NT2/D1 (cell line): ENCODE measurements around the gene CAMK2D.

Experiments used
- DNase-seq: peaks from one replicate; pipeline ENCODE4 v3.0.0-alpha.2; 2011; ENCODE audit warnings: low read depth, low spot score
- H3K27me3 ChIP-seq: 2 replicates; pipeline ENCODE4 v1.6.0; 2011; ENCODE audit warnings: mild to moderate bottlenecking; ENCODE audit not compliant: insufficient read length, insufficient read depth
- H3K36me3 ChIP-seq: 2 replicates; pipeline ENCODE4 v1.6.1; 2011; ENCODE audit warnings: mild to moderate bottlenecking, low read length, mixed read lengths; ENCODE audit not compliant: insufficient read depth, insufficient read length
- H3K4me1 ChIP-seq: 2 replicates; pipeline ENCODE4 v1.5.1; 2011; ENCODE audit not compliant: insufficient read depth, insufficient read length
- H3K4me3 ChIP-seq: 2 replicates; pipeline ENCODE4 v1.5.1; 2011; ENCODE audit warnings: low read depth; ENCODE audit not compliant: insufficient read length
- H3K9ac ChIP-seq: 2 replicates; pipeline ENCODE4 v1.6.0; 2011; ENCODE audit warnings: low read depth; ENCODE audit not compliant: insufficient read length
- H3K9me3 ChIP-seq: 2 replicates; pipeline ENCODE4 v1.5.1; 2011; ENCODE audit warnings: mild to moderate bottlenecking, low read length; ENCODE audit not compliant: insufficient read depth
- SUZ12 ChIP-seq: IDR thresholded peaks from 2 replicates; pipeline ENCODE4 v1.6.1; 2011; ENCODE audit not compliant: insufficient read length, insufficient read depth; ENCODE audit errors: extremely low read depth
- YY1 ChIP-seq: IDR thresholded peaks from 2 replicates; pipeline ENCODE4 v1.6.1; 2011; ENCODE audit not compliant: insufficient read length, insufficient read depth
- ZNF274 ChIP-seq: IDR thresholded peaks from 2 replicates; pipeline ENCODE4 v1.6.1; 2011; ENCODE audit warnings: mild to moderate bottlenecking, low read depth, low read length

The CAMK2D gene

DNA sequence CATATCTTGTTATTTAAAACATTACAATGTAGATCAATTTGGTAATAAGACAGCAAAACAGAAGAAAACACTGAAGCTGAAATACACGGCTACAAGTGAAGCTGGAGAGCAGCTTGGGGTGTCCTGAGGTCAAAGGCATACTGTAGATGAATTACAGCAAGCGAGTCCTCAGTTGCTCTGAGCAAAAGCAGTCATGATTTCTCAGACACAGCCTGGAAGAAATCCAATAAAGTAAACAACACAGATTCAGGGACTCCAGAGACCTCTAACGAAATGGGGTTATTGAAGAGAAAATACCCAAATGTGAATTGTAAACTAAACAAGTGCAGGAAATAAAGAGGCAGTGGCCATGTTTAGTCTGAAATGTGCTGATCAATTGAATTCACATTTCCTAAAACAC lies 324.4 kb downstream of the CAMK2D start:
- H3K9me3 ChIP-seq = peaks cover 6% of the 10 kb centered on the region; the same call in 1 of the 2 replicates
- H3K4me1 ChIP-seq = no peaks in the 10 kb centered on the region
- no peak overlapping the region for H3K4me3 ChIP-seq
- H3K27me3 ChIP-seq = no peaks in the 10 kb centered on the region
- no peak for DNase-seq
- no peak overlapping the region for H3K9ac ChIP-seq
- TF ChIP-seq YY1 (no peak), ZNF274 (no peak), SUZ12 (no peak)
- H3K36me3 ChIP-seq = no peaks in the 10 kb centered on the region

DNA sequence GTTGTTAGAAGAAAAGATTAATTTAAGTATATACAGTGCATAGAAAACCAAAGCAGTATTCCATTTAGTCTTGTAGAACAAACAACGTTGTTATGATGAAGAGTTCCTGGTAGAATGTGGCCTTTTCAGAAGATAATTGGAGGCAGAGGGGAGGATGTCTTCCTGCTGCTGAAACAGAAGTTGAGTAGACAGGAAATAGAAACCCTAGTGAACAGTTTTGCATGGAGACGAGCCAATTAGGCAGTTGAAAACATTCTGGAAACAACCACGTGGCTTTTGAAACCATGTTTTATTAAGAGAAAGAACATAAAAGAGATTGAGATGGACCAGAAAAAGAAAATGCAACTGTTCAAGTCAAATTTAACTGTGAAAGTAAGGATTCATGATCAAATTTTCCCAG lies 325.2 kb downstream of the CAMK2D start:
- no peaks in the 10 kb centered on the region for H3K27me3 ChIP-seq
- no peaks in the 10 kb centered on the region for H3K4me1 ChIP-seq
- peaks cover 9% of the 10 kb centered on the region; the same call in 1 of the 2 replicates for H3K9me3 ChIP-seq
- H3K9ac ChIP-seq = no peak overlapping the region
- DNase-seq = no peak
- no peak overlapping the region for H3K4me3 ChIP-seq
- no peaks in the 10 kb centered on the region for H3K36me3 ChIP-seq
- TF ChIP-seq ZNF274 = no peak

DNA sequence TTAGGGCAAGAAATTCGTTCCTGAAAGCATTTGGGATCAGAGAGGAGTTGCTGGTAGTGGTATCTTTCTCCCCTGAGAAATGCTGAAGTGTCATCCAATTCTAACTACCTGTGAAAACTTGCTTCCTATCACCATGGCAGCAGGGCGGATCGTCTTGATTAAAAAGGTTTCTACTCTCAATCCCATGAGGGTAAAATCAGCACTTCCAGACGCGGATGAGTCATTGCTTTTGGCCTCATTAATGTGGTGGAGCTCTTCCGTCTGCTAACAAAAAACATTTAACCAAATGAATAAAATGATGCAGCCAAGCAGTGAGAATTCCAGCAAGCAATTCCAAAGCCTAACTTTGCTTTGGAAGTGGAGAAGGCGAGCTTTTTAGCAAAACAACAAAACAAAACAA lies 325.6 kb downstream of the CAMK2D start:
- DNase-seq = no peak
- peaks cover 14% of the 10 kb centered on the region; the same call in 1 of the 2 replicates for H3K9me3 ChIP-seq
- H3K4me1 ChIP-seq = no peaks in the 10 kb centered on the region
- TF ChIP-seq SUZ12 (no peak), YY1 (no peak), ZNF274 (no peak)
- H3K27me3 ChIP-seq = no peaks in the 10 kb centered on the region
- no peak overlapping the region for H3K4me3 ChIP-seq
- no peaks in the 10 kb centered on the region for H3K36me3 ChIP-seq
- H3K9ac ChIP-seq = no peak overlapping the region

DNA sequence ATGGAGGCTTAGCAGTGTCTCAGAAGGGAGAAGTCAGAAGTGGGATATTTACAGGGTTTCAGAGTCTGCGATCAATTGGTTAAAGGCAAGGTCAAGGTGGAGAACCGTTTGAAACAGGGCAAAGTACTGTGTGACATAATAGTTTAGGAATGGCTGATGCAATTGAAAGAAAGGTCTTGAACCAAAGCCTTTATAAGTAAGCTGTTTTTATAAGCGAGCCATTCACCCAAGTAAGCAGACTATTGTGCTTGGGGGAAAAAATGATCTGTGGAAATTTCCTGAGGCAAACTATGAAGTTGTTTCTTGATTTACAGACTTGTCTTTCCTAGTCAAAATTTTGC lies 327.3 kb downstream of the CAMK2D start:
- Histone ChIP-seq H3K4me3 (no peak overlapping the region), H3K36me3 (no peaks in the 10 kb centered on the region), H3K4me1 (no peaks in the 10 kb centered on the region), H3K9me3 (peaks cover 20% of the 10 kb centered on the region; the same call in 1 of the 2 replicates), H3K9ac (no peak overlapping the region), H3K27me3 (no peaks in the 10 kb centered on the region)
- DNase-seq = no peak
- TF ChIP-seq YY1 (no peak), SUZ12 (no peak), ZNF274 (no peak)

DNA sequence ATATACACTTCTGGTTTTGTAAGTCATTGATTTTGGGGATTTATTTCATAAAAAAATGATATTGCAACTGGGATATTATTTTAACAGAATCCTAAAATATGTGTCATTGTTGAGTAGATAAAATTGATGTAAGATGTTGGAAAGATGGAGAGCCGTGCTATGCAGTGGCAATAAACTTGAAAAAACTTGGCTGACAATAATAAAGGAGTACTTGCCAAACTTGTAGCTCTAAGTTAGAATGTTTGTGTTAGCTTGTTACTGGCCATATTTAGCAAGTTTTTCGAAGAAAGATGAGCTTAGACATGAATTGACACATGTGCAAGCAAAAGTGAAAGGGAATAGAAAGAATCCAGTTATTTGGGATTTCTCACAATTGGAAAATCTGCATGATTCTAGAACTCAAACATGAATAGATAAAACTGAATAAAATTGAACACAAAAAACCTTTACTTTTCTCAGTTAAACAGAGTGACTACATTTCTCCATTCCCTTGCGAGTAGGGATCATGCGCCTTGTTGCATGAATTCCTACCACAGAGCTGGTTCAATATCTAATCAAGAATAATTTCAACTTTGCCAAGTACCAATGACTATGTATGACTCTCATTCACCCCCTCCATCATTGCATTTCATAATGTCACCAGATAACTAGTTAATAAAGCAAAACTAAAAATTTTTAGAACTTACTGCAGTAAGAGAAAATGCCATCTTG lies 327.8 kb downstream of the CAMK2D start:
- H3K36me3 ChIP-seq = no peaks in the 10 kb centered on the region
- no peak overlapping the region for H3K9ac ChIP-seq
- H3K4me3 ChIP-seq = no peak overlapping the region
- TF ChIP-seq SUZ12 (no peak), ZNF274 (no peak)
- no peak for DNase-seq
- no peaks in the 10 kb centered on the region for H3K4me1 ChIP-seq
- no peaks in the 10 kb centered on the region for H3K27me3 ChIP-seq
- H3K9me3 ChIP-seq = peaks cover 20% of the 10 kb centered on the region; the same call in 1 of the 2 replicates

DNA sequence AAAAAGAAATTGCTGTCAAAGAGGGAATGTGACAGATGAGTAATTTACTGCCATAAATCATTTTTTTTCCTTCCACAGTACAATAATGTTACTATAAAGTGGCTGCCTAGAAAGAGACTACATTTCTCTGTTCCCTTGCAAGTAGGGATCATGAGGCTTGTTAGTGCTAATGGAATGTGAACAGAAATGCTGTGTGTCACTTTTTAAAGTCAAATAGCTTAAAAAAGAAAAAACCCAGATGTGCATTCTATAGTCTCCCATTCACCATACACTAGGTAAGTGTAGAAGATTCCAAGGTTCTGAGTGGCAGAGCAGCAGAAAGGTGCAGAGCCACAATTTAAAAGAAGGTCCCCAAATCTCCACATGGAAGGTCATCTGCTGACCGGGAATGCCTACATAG lies 328.4 kb downstream of the CAMK2D start:
- H3K9ac ChIP-seq = no peak overlapping the region

DNA sequence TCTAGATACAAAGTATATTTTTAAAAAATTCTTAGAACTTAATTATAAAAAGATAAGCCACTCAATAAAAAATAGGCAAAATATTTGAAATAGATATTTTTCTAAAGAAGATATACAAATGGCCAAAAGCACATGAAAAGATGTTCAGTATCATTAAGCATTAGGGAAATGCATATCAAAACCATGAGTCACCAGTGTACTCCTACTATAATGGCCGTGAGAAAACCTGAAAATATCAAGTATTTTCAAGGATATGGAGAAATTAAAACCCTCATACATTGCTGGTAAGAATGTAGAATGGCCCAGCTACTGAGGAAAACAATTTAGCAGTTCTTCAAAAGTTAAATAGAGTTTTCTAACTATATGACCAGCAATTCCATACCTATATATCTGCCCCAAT lies 337.9 kb downstream of the CAMK2D start:
- peaks cover 12% of the 10 kb centered on the region for H3K9me3 ChIP-seq
- no peaks in the 10 kb centered on the region for H3K27me3 ChIP-seq
- H3K4me3 ChIP-seq = no peak overlapping the region
- no peaks in the 10 kb centered on the region for H3K4me1 ChIP-seq
- no peaks in the 10 kb centered on the region for H3K36me3 ChIP-seq
- no peak for DNase-seq
- no peak for TF ChIP-seq ZNF274
- H3K9ac ChIP-seq = no peak overlapping the region

More for the DNA sequence above, 328.4 kb downstream of the CAMK2D start:
- H3K9me3 ChIP-seq = peaks cover 20% of the 10 kb centered on the region; the same call in 1 of the 2 replicates
- TF ChIP-seq ZNF274 (no peak), SUZ12 (no peak), YY1 (no peak)
- H3K4me1 ChIP-seq = no peaks in the 10 kb centered on the region
- DNase-seq = no peak
- H3K36me3 ChIP-seq = no peaks in the 10 kb centered on the region
- no peak overlapping the region for H3K4me3 ChIP-seq
- no peaks in the 10 kb centered on the region for H3K27me3 ChIP-seq
